SK-N-SH treated with all-trans-retinoic acid at 6 μM for 48 hours (cell line): Measurements from ENCODE around the gene FBXO17.

Source experiments
- ATAC-seq: fragments of 200-7000 bp; cut with Tn5 transposase; 3 replicates; pipeline ENCODE4 v1.9.1; 2020; ENCODE audit warnings: mild to moderate bottlenecking, moderate library complexity
- BACH2 ChIP-seq: fragments of 250-450 bp; sonication (Bioruptor Pico); IDR thresholded peaks from 2 replicates; pipeline ENCODE4 v1.9.0; 2021; ENCODE audit warnings: mild to moderate bottlenecking, borderline replicate concordance
- CSDC2 ChIP-seq: fragments of 250-450 bp; sonication (Bioruptor Pico); IDR thresholded peaks from 2 replicates; pipeline ENCODE4 v1.5.0; 2020; ENCODE audit warnings: mild to moderate bottlenecking, moderate library complexity
- CSRNP3 ChIP-seq: fragments of 250-450 bp; sonication (Bioruptor Pico); IDR thresholded peaks from 2 replicates; pipeline ENCODE4 v1.5.1; 2021; ENCODE audit warnings: mild to moderate bottlenecking, moderate library complexity
- ESRRG ChIP-seq: fragments of 250-450 bp; sonication (Bioruptor Pico); IDR thresholded peaks from 2 replicates; pipeline ENCODE4 v1.6.1; 2021; ENCODE audit warnings: mild to moderate bottlenecking
- GLIS3 ChIP-seq: fragments of 250-450 bp; sonication (Bioruptor Pico); IDR thresholded peaks from 2 replicates; pipeline ENCODE4 v1.5.0; 2020; ENCODE audit warnings: mild to moderate bottlenecking, moderate library complexity
- ISL1 ChIP-seq: fragments of 250-450 bp; sonication (Bioruptor Pico); IDR thresholded peaks from 2 replicates; pipeline ENCODE4 v2.1.2; 2022; ENCODE audit warnings: mild to moderate bottlenecking, moderate library complexity
- OSR1 ChIP-seq: fragments of 250-450 bp; sonication (Bioruptor Pico); IDR thresholded peaks from 2 replicates; pipeline ENCODE4 v1.8.0; 2022; ENCODE audit warnings: moderate library complexity, mild to moderate bottlenecking, inconsistent platforms
- POU6F1 ChIP-seq: fragments of 250-450 bp; sonication (Bioruptor Pico); IDR thresholded peaks from 2 replicates; pipeline ENCODE4 v1.8.0; 2021; ENCODE audit warnings: low read depth, mild to moderate bottlenecking, moderate library complexity, borderline replicate concordance
- PPARA ChIP-seq: fragments of 250-450 bp; sonication (Bioruptor Pico); IDR thresholded peaks from 2 replicates; pipeline ENCODE4 v1.5.0; 2020; ENCODE audit warnings: mild to moderate bottlenecking, borderline replicate concordance
- RARB ChIP-seq: fragments of 250-450 bp; sonication (Bioruptor Pico); IDR thresholded peaks from 2 replicates; pipeline ENCODE4 v1.8.0; 2021; ENCODE audit warnings: mild to moderate bottlenecking, moderate library complexity
- TCF4 ChIP-seq: fragments of 250-450 bp; sonication (Bioruptor Pico); IDR thresholded peaks from 2 replicates; pipeline ENCODE4 v1.8.0; 2021; ENCODE audit warnings: mild to moderate bottlenecking, moderate library complexity, borderline replicate concordance
- TOX ChIP-seq: fragments of 250-450 bp; sonication (Bioruptor Pico); IDR thresholded peaks from 2 replicates; pipeline ENCODE4 v1.8.0; 2021; ENCODE audit warnings: mild to moderate bottlenecking, moderate library complexity, borderline replicate concordance
- ZC3H10 ChIP-seq: fragments of 250-450 bp; sonication (Bioruptor Pico); IDR thresholded peaks from 2 replicates; pipeline ENCODE4 v1.5.1; 2021; ENCODE audit warnings: mild to moderate bottlenecking, moderate library complexity
- ZFP3 ChIP-seq: fragments of 250-450 bp; sonication (Bioruptor Pico); IDR thresholded peaks from 2 replicates; pipeline ENCODE4 v1.5.0; 2020; ENCODE audit warnings: mild to moderate bottlenecking, moderate library complexity
- ZNF565 ChIP-seq: fragments of 450-650 bp; formaldehyde crosslinking; conservative IDR thresholded peaks from 2 replicates; pipeline ENCODE4 v1.5.0; 2020; ENCODE audit warnings: low read depth, mild to moderate bottlenecking, moderate library complexity
- ZNF70 ChIP-seq: fragments of 450-650 bp; formaldehyde crosslinking; IDR thresholded peaks from 2 replicates; pipeline ENCODE4 v1.5.0; 2020; ENCODE audit warnings: mild to moderate bottlenecking, moderate library complexity
- ZNF8 ChIP-seq: fragments of 450-650 bp; formaldehyde crosslinking; IDR thresholded peaks from 2 replicates; pipeline ENCODE4 v1.5.0; 2020; ENCODE audit warnings: mild to moderate bottlenecking, moderate library complexity
- TF ChIP-seq, protein P1 (sequence below): fragments of 250-450 bp; sonication (Bioruptor Pico); IDR thresholded peaks from 2 replicates; pipeline ENCODE4 v1.8.0; 2020; ENCODE audit warnings: mild to moderate bottlenecking, moderate library complexity, borderline replicate concordance
- TF ChIP-seq, protein P2 (sequence below): fragments of 250-450 bp; sonication (Bioruptor Pico); IDR thresholded peaks from 2 replicates; pipeline ENCODE4 v1.5.1; 2020; ENCODE audit warnings: low read depth, mild to moderate bottlenecking, moderate library complexity
- TF ChIP-seq, protein P3 (sequence below): fragments of 250-450 bp; sonication (Bioruptor Pico); IDR thresholded peaks from 2 replicates; pipeline ENCODE4 v1.5.0; 2020; ENCODE audit warnings: mild to moderate bottlenecking, moderate library complexity

FBXO17 gene

DNA sequence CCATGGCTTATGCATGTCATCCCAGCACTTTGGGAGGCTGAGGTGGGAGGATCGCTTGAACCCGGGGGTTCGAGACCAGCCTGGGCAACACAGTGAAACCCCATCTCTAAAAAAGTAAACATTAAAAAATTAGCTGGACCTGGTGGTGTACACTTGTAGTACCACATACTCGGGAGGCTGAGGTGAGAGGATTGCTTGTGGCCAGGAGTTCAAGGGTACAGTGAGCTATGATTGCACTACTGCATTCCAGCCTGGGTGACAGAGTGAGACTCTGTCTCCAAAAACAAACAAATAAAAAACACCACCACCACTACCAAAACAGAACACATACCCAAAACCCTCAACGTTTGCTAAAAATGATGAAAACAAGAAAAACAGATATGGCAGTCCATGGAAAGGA is 15.9 kb downstream of the FBXO17 start:
- TF ChIP-seq GLIS3 (no peak), BACH2 (CRISPR knock-in tag) (no peak), ZNF70 (no peak), TCF4 (no peak), ISL1 (no peak)
- TF ChIP-seq, protein P1, sequence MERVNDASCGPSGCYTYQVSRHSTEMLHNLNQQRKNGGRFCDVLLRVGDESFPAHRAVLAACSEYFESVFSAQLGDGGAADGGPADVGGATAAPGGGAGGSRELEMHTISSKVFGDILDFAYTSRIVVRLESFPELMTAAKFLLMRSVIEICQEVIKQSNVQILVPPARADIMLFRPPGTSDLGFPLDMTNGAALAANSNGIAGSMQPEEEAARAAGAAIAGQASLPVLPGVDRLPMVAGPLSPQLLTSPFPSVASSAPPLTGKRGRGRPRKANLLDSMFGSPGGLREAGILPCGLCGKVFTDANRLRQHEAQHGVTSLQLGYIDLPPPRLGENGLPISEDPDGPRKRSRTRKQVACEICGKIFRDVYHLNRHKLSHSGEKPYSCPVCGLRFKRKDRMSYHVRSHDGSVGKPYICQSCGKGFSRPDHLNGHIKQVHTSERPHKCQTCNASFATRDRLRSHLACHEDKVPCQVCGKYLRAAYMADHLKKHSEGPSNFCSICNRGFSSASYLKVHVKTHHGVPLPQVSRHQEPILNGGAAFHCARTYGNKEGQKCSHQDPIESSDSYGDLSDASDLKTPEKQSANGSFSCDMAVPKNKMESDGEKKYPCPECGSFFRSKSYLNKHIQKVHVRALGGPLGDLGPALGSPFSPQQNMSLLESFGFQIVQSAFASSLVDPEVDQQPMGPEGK (CRISPR knock-in tag): no peak
- ATAC-seq: no peak

DNA sequence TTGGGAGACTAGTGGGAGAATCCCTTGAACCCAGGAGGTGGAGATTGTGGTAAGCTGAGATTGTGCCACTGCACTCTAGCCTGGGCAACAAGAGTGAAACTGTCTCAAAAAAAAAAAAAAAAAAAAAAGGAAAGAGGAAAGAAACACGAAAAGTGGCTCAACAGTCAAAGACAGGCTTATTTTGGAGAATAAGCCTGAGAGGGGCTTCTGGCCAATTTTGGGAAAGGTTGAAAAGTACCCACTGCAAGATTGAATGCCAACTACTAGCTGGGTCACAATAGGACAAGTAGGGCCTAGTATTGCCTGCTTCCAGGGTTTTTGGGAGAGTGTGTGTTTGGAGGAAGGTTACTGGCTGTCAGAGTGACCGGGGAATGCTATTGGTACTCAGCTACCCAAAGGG is 17.2 kb downstream of the FBXO17 start:
- no peak for ATAC-seq

DNA sequence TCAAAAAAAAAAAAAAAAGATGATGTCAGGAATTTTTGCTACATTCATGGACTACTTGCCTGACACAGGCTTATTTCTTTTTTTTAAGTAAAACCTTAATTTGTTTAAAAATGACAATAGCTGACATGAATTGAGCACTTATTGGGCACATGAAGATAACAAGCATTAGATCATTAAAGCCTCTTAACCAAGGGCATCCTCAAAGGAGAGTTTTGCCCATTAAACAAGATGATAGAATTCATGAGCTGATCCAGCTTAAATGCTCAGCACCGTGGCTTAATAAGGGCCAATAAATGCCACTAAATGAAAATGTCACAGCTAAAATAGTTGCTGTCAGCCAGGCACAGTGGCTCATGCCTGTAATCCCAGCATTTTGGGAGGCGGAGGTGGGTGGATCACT is 19.3 kb downstream of the FBXO17 start:
- TF ChIP-seq, protein P2, sequence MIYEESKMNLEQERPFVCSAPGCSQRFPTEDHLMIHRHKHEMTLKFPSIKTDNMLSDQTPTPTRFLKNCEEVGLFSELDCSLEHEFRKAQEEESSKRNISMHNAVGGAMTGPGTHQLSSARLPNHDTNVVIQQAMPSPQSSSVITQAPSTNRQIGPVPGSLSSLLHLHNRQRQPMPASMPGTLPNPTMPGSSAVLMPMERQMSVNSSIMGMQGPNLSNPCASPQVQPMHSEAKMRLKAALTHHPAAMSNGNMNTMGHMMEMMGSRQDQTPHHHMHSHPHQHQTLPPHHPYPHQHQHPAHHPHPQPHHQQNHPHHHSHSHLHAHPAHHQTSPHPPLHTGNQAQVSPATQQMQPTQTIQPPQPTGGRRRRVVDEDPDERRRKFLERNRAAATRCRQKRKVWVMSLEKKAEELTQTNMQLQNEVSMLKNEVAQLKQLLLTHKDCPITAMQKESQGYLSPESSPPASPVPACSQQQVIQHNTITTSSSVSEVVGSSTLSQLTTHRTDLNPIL (CRISPR knock-in tag): no peak
- TF ChIP-seq ZNF8 (CRISPR knock-in tag): no peak
- no peak for TF ChIP-seq TCF4
- TF ChIP-seq POU6F1 (CRISPR knock-in tag): no peak
- no peak for TF ChIP-seq TOX
- TF ChIP-seq ESRRG: no peak
- no peak for TF ChIP-seq ZFP3 (CRISPR knock-in tag)
- no peak for TF ChIP-seq CSRNP3 (CRISPR knock-in tag)
- TF ChIP-seq ZNF565: no peak
- TF ChIP-seq, protein P3, sequence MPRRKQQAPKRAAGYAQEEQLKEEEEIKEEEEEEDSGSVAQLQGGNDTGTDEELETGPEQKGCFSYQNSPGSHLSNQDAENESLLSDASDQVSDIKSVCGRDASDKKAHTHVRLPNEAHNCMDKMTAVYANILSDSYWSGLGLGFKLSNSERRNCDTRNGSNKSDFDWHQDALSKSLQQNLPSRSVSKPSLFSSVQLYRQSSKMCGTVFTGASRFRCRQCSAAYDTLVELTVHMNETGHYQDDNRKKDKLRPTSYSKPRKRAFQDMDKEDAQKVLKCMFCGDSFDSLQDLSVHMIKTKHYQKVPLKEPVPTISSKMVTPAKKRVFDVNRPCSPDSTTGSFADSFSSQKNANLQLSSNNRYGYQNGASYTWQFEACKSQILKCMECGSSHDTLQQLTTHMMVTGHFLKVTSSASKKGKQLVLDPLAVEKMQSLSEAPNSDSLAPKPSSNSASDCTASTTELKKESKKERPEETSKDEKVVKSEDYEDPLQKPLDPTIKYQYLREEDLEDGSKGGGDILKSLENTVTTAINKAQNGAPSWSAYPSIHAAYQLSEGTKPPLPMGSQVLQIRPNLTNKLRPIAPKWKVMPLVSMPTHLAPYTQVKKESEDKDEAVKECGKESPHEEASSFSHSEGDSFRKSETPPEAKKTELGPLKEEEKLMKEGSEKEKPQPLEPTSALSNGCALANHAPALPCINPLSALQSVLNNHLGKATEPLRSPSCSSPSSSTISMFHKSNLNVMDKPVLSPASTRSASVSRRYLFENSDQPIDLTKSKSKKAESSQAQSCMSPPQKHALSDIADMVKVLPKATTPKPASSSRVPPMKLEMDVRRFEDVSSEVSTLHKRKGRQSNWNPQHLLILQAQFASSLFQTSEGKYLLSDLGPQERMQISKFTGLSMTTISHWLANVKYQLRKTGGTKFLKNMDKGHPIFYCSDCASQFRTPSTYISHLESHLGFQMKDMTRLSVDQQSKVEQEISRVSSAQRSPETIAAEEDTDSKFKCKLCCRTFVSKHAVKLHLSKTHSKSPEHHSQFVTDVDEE (CRISPR knock-in tag): no peak
- no peak for TF ChIP-seq CSDC2
- TF ChIP-seq, protein P1 (CRISPR knock-in tag): no peak
- no peak for TF ChIP-seq ZC3H10 (CRISPR knock-in tag)
- TF ChIP-seq ZNF70: no peak
- no peak for TF ChIP-seq OSR1
- no peak for TF ChIP-seq GLIS3
- TF ChIP-seq RARB (CRISPR knock-in tag): no peak
- TF ChIP-seq ISL1: no peak
- no peak for TF ChIP-seq PPARA (CRISPR knock-in tag)
- no peak for TF ChIP-seq BACH2 (CRISPR knock-in tag)
- TF ChIP-seq, all 23 proteins: peak for 0
- ATAC-seq: no peak

More for the DNA sequence above, 17.2 kb downstream of the FBXO17 start:
- no peak for TF ChIP-seq TCF4
- no peak for TF ChIP-seq GLIS3
- no peak for TF ChIP-seq ZNF8 (CRISPR knock-in tag)
